Measurements from ENCODE around the gene FASN.

Gene FASN

GRCh38 chr17:82035956-82036633, 61.9 kb downstream of the FASN start:
- DNase-seq (ENCODE audit: low read depth) = no peak
- H3K4me3 ChIP-seq (ENCODE audit: low read depth, low read length) = peak overlapping the region; percentile 68
- TF ChIP-seq CTCF (conservative IDR thresholded peaks at IDR 0.05; ENCODE audit: low read depth, low read length) = no peak

GRCh38 chr17:82035488-82035887, 62.5 kb downstream of the FASN start:
- DNase-seq (ENCODE audit: low read depth) = no peak
- no peak for TF ChIP-seq CTCF (conservative IDR thresholded peaks at IDR 0.05; ENCODE audit: low read depth, low read length)
- H3K4me3 ChIP-seq (ENCODE audit: low read depth, low read length) = no peak overlapping the region

- no peak for DNase-seq (ENCODE audit: low read depth)
- no peak for TF ChIP-seq CTCF (conservative IDR thresholded peaks at IDR 0.05; ENCODE audit: low read depth, low read length)
- no peak overlapping the region for H3K4me3 ChIP-seq (ENCODE audit: low read depth, low read length)
These were observed 63.5 kb downstream of the FASN start for GRCh38 chr17:82034371-82035011.

- TF ChIP-seq CTCF (conservative IDR thresholded peaks at IDR 0.05; ENCODE audit: low read depth, low read length) = no peak
- no peak for DNase-seq (ENCODE audit: low read depth)
- no peak overlapping the region for H3K4me3 ChIP-seq (ENCODE audit: low read depth, low read length)
These were observed 64.5 kb downstream of the FASN start for GRCh38 chr17:82033359-82034085.

- TF ChIP-seq CTCF (conservative IDR thresholded peaks at IDR 0.05; ENCODE audit: low read depth, low read length) = no peak
- no peak for DNase-seq (ENCODE audit: low read depth)
- peak overlapping the region; percentile 58 for H3K4me3 ChIP-seq (ENCODE audit: low read depth, low read length)
These were observed 66.0 kb downstream of the FASN start for GRCh38 chr17:82031885-82032627.

- H3K4me3 ChIP-seq (ENCODE audit: low read depth, low read length) = peak within 1 kb of the TSS; percentile 62
- DNase-seq (ENCODE audit: low read depth) = peak; percentile 41
- no peak for TF ChIP-seq CTCF (conservative IDR thresholded peaks at IDR 0.05; ENCODE audit: low read depth, low read length)
These were observed 66.6 kb downstream of the FASN start, which contains the start of gene RAC3 for GRCh38 chr17:82031303-82031884. Gene RAC3, plus strand, starts transcription at chr17:82031678. Its CDS starts 84 bp downstream, at chr17:82031762.
